Measurements from ENCODE around the gene NODAL.

- TF ChIP-seq CTCF (tag by site-specific recombination; IDR thresholded peaks at IDR 0.05), result no peak
- TF ChIP-seq SP2 (tag by site-specific recombination; IDR thresholded peaks at IDR 0.05), result no peak
- no peak for TF ChIP-seq ZNF777 (tag by site-specific recombination; IDR thresholded peaks at IDR 0.05; ENCODE audit: borderline replicate concordance)
- TF ChIP-seq ZNF274 (IDR thresholded peaks at IDR 0.05; ENCODE audit: low read length), result no peak
- no peak for TF ChIP-seq ZNF274 (tag by site-specific recombination; IDR thresholded peaks at IDR 0.05; ENCODE audit: borderline replicate concordance)
- no peak for TF ChIP-seq YY1 (tag by site-specific recombination; IDR thresholded peaks at IDR 0.05)
- no peak for TF ChIP-seq ATF2 (tag by site-specific recombination; IDR thresholded peaks at IDR 0.05; ENCODE audit: low read depth)
These were observed 3.3 kb upstream of the NODAL start for GRCh38 chr10:70444744-70445143.

Data from HEK293 (cell line).